OCI-LY3 (cell line): ENCODE measurements around the gene CLEC2D.

ENCODE experiments used
- EZH2phosphoT487 ChIP-seq: fragments of 200-600 bp; shearing (Covaris generic); IDR thresholded peaks from 2 replicates; pipeline ENCODE4 v1.6.1; 2018; ENCODE audit warnings: antibody characterized with exemption, mixed run types, low read depth
- TF ChIP-seq, protein P1 (sequence below): fragments of 200-600, 300-600 bp; sonication (generic); IDR thresholded peaks from 2 replicates; pipeline ENCODE4 v1.5.1; 2014; ENCODE audit warnings: antibody characterized with exemption, low read length, low read depth

DNA sequence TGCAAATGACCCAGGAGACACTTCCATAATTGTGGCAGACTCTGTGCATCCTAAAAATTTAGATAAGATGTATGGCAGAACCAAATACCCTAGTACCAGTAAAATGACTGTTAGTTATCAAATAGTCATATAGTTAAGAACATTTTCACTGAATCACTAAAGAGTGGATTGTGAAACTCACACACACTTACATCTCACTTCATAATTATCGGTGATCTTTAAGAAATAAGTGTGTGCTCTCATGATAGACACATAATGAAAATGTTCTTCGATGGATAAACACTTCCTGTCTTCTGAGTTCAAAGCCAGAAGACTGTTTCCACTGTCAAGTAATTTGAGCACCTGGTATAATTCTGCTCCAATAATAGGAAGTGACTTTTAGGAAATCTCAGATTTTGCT, 42.7 kb upstream of the CLEC2D start:
- TF ChIP-seq, protein P1, sequence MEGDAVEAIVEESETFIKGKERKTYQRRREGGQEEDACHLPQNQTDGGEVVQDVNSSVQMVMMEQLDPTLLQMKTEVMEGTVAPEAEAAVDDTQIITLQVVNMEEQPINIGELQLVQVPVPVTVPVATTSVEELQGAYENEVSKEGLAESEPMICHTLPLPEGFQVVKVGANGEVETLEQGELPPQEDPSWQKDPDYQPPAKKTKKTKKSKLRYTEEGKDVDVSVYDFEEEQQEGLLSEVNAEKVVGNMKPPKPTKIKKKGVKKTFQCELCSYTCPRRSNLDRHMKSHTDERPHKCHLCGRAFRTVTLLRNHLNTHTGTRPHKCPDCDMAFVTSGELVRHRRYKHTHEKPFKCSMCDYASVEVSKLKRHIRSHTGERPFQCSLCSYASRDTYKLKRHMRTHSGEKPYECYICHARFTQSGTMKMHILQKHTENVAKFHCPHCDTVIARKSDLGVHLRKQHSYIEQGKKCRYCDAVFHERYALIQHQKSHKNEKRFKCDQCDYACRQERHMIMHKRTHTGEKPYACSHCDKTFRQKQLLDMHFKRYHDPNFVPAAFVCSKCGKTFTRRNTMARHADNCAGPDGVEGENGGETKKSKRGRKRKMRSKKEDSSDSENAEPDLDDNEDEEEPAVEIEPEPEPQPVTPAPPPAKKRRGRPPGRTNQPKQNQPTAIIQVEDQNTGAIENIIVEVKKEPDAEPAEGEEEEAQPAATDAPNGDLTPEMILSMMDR: no peak
- TF ChIP-seq EZH2phosphoT487: no peak
